WTC11 (cell line): ENCODE data around the gene URI1. TPM values are rescaled to one million over a fixed set of nuclear protein-coding genes. Genes with fewer than 3 reads are reported as not detected.

ENCODE experiments used
- ATAC-seq: fragments of 200-7000 bp; cut with Tn5 transposase; 2 replicates; pipeline ENCODE4 v1.10.0; 2021; ENCODE audit warnings: mild to moderate bottlenecking, moderate library complexity
- CTCF ChIA-PET: fragments of 300-600 bp; sonication (Branson Sonifier 250); formaldehyde crosslinking; loops from one replicate; lab custom pipeline; 2021; ENCODE audit warnings: antibody characterized with exemption; lab: Charles Lee
- POLR2A ChIA-PET: fragments of 350-600 bp; sonication (Branson Sonifier 250); formaldehyde crosslinking; loops from one replicate; lab custom pipeline; 2021; ENCODE audit warnings: antibody characterized with exemption; lab: Charles Lee
- DNase-seq: peaks from one replicate; pipeline ENCODE4 v3.0.0; 2021; ENCODE audit warnings: low spot score
- H3K27ac Mint-ChIP-seq: 2 replicates; pipeline ENCODE4 v1.8.0; 2021; ENCODE audit warnings: mixed read lengths
- H3K27me3 Mint-ChIP-seq: 2 replicates; pipeline ENCODE4 v1.8.0; 2021; ENCODE audit warnings: low read depth, mild to moderate bottlenecking, moderate library complexity, mixed read lengths
- H3K36me3 Mint-ChIP-seq: 2 replicates; pipeline ENCODE4 v1.8.0; 2021; ENCODE audit warnings: mixed read lengths
- H3K4me1 Mint-ChIP-seq: 2 replicates; pipeline ENCODE4 v1.8.0; 2022; ENCODE audit warnings: mixed read lengths
- H3K4me3 Mint-ChIP-seq: 2 replicates; pipeline ENCODE4 v1.8.0; 2021; ENCODE audit warnings: mild to moderate bottlenecking, moderate library complexity, mixed read lengths
- H3K9me3 Mint-ChIP-seq: 2 replicates; pipeline ENCODE4 v1.8.0; 2021; ENCODE audit warnings: mixed read lengths
- ATF6 ChIP-seq: sonication (generic); formaldehyde crosslinking; IDR thresholded peaks from 2 replicates; pipeline ENCODE4 v1.8.1; 2023; ENCODE audit warnings: mild to moderate bottlenecking, missing genetic modification reagents
- CBFB ChIP-seq: sonication (generic); formaldehyde crosslinking; IDR thresholded peaks from 2 replicates; pipeline ENCODE4 v1.8.1; 2022; ENCODE audit warnings: mild to moderate bottlenecking, low read depth, missing genetic modification reagents
- CREB1 ChIP-seq: sonication (generic); formaldehyde crosslinking; IDR thresholded peaks from 2 replicates; pipeline ENCODE4 v1.8.0; 2023; ENCODE audit warnings: mild to moderate bottlenecking, missing genetic modification reagents
- ERG ChIP-seq: fragments of 250-450 bp; sonication (Bioruptor Pico); IDR thresholded peaks from 2 replicates; pipeline ENCODE4 v1.8.0; 2021; ENCODE audit warnings: mild to moderate bottlenecking
- HMGA2 ChIP-seq: fragments of 250-450 bp; sonication (Bioruptor Pico); IDR thresholded peaks from 2 replicates; pipeline ENCODE4 v1.4.0; 2021; ENCODE audit warnings: mild to moderate bottlenecking, moderate library complexity
- JAZF1 ChIP-seq: fragments of 250-450 bp; sonication (Bioruptor Pico); IDR thresholded peaks from 2 replicates; pipeline ENCODE4 v1.9.0; 2021; ENCODE audit warnings: moderate library complexity, mild to moderate bottlenecking, inconsistent platforms
- NR1H2 ChIP-seq: sonication (generic); formaldehyde crosslinking; IDR thresholded peaks from 2 replicates; pipeline ENCODE4 v1.9.0; 2021; ENCODE audit warnings: mild to moderate bottlenecking, moderate library complexity, missing genetic modification reagents
- NR2C2 ChIP-seq: sonication (generic); formaldehyde crosslinking; IDR thresholded peaks from 2 replicates; pipeline ENCODE4 v1.8.0; 2022; ENCODE audit warnings: mild to moderate bottlenecking, missing genetic modification reagents
- OVOL2 ChIP-seq: fragments of 250-450 bp; sonication (Bioruptor Pico); IDR thresholded peaks from 2 replicates; pipeline ENCODE4 v1.9.0; 2021; ENCODE audit warnings: mild to moderate bottlenecking, borderline replicate concordance
- SMAD4 ChIP-seq: sonication (generic); formaldehyde crosslinking; IDR thresholded peaks from 2 replicates; pipeline ENCODE4 v1.8.0; 2022; ENCODE audit warnings: mild to moderate bottlenecking, missing genetic modification reagents
- SP1 ChIP-seq: sonication (generic); formaldehyde crosslinking; conservative IDR thresholded peaks from 2 replicates; pipeline ENCODE4 v1.8.1; 2022; ENCODE audit warnings: missing genetic modification reagents
- ZNF138 ChIP-seq: sonication (generic); formaldehyde crosslinking; conservative IDR thresholded peaks from 2 replicates; pipeline ENCODE4 v1.8.1; 2022; ENCODE audit warnings: mild to moderate bottlenecking, moderate library complexity, missing genetic modification reagents
- ZNF281 ChIP-seq: sonication (generic); formaldehyde crosslinking; IDR thresholded peaks from 2 replicates; pipeline ENCODE4 v1.8.0; 2023; ENCODE audit warnings: mild to moderate bottlenecking, missing genetic modification reagents
- ZNF396 ChIP-seq: fragments of 250-450 bp; sonication (Bioruptor Pico); IDR thresholded peaks from 2 replicates; pipeline ENCODE4 v1.8.0; 2021; ENCODE audit warnings: mild to moderate bottlenecking, moderate library complexity, borderline replicate concordance
- ZNF423 ChIP-seq: fragments of 250-450 bp; sonication (Bioruptor Pico); IDR thresholded peaks from 2 replicates; pipeline ENCODE4 v2.1.2; 2022; ENCODE audit warnings: mild to moderate bottlenecking, moderate library complexity
- ZNF512 ChIP-seq: sonication (generic); formaldehyde crosslinking; IDR thresholded peaks from 2 replicates; pipeline ENCODE4 v1.8.1; 2022; ENCODE audit warnings: missing genetic modification reagents, borderline replicate concordance
- total RNA-seq: library from RNA; stranded (reverse); gene quantifications from 3 replicates; pipeline ENCODE4 v1.2.3, GENCODE V29; 2021
- TF ChIP-seq, protein P1 (sequence below): sonication (generic); formaldehyde crosslinking; IDR thresholded peaks from 2 replicates; pipeline ENCODE4 v1.8.0; 2022; ENCODE audit warnings: mild to moderate bottlenecking, missing genetic modification reagents
- TF ChIP-seq, protein P2 (sequence below): sonication (generic); formaldehyde crosslinking; IDR thresholded peaks from 2 replicates; pipeline ENCODE4 v1.8.1; 2023; ENCODE audit warnings: mild to moderate bottlenecking, missing genetic modification reagents, moderate library complexity
- TF ChIP-seq, protein P3 (sequence below): sonication (generic); formaldehyde crosslinking; IDR thresholded peaks from 2 replicates; pipeline ENCODE4 v1.8.1; 2022; ENCODE audit warnings: low read depth, missing genetic modification reagents, borderline replicate concordance

Gene URI1
- total RNA-seq, 1 experiment from 2014 or later, result 57.1 TPM

GRCh38 chr19:30003866-30004265 lies 61.8 kb downstream of the URI1 start:
- H3K27ac Mint-ChIP-seq, result no peak overlapping the region
- ChIA-PET POLR2A (no interaction called here), CTCF (interaction anchor here (3.3 kb wide), 1 partner anchor 15 kb away, joined by 10 read pairs; no protein-coding TSS in a partner anchor)
- H3K4me3 Mint-ChIP-seq, result no peak overlapping the region
- ATAC-seq (no peak), DNase-seq (no peak)
- peaks cover 5% of the 10 kb centered on the region; the same call in 1 of the 2 replicates for H3K9me3 Mint-ChIP-seq
- H3K27me3 Mint-ChIP-seq, result no peaks in the 10 kb centered on the region
- TF ChIP-seq ZNF281 (no peak), ZNF138 (CRISPR knock-in tag) (no peak)
- TF ChIP-seq, all 79 proteins: peak for 0
- Mint-ChIP-seq H3K36me3 (peaks cover 11% of the 10 kb centered on the region), H3K4me1 (peaks cover 23% of the 10 kb centered on the region)

DNA sequence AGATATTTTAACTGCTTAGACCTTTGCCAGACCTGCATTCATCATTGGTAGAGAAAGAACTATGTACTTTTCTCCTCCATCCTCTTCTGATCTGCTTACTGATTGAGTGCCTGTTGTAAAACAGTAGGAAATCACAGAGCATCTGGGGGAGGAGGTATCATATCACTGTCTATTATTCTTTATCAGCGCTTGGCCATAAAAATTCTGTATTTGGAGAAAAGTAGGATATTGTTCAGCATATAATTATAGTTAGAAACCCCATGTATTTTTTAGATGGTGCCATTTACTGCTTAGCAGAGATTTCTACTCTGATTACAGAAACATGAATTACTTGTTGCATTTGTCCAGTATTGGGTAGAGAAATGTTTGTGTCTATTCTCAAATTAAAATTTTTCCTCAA lies 62.4 kb downstream of the URI1 start:
- ChIA-PET CTCF (interaction anchor here (3.3 kb wide), 1 partner anchor 16 kb away, joined by 10 read pairs; no protein-coding TSS in a partner anchor), POLR2A (no interaction called here)
- Mint-ChIP-seq H3K4me1 (peaks cover 20% of the 10 kb centered on the region), H3K27ac (no peak overlapping the region), H3K27me3 (no peaks in the 10 kb centered on the region), H3K4me3 (no peak overlapping the region), H3K9me3 (peaks cover 5% of the 10 kb centered on the region; the same call in 1 of the 2 replicates), H3K36me3 (peaks cover 16% of the 10 kb centered on the region)
- no peak for TF ChIP-seq HMGA2
- TF ChIP-seq, protein P1, sequence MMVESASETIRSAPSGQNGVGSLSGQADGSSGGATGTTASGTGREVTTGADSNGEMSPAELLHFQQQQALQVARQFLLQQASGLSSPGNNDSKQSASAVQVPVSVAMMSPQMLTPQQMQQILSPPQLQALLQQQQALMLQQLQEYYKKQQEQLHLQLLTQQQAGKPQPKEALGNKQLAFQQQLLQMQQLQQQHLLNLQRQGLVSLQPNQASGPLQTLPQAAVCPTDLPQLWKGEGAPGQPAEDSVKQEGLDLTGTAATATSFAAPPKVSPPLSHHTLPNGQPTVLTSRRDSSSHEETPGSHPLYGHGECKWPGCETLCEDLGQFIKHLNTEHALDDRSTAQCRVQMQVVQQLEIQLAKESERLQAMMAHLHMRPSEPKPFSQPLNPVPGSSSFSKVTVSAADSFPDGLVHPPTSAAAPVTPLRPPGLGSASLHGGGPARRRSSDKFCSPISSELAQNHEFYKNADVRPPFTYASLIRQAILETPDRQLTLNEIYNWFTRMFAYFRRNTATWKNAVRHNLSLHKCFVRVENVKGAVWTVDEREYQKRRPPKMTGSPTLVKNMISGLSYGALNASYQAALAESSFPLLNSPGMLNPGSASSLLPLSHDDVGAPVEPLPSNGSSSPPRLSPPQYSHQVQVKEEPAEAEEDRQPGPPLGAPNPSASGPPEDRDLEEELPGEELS (CRISPR knock-in tag), result no peak
- TF ChIP-seq ERG, result no peak
- no peak for TF ChIP-seq NR1H2 (CRISPR knock-in tag)
- no peak for TF ChIP-seq SMAD4 (CRISPR knock-in tag)
- TF ChIP-seq, protein P2, sequence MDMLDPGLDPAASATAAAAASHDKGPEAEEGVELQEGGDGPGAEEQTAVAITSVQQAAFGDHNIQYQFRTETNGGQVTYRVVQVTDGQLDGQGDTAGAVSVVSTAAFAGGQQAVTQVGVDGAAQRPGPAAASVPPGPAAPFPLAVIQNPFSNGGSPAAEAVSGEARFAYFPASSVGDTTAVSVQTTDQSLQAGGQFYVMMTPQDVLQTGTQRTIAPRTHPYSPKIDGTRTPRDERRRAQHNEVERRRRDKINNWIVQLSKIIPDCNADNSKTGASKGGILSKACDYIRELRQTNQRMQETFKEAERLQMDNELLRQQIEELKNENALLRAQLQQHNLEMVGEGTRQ (CRISPR knock-in tag), result no peak
- TF ChIP-seq JAZF1, result no peak
- no peak for TF ChIP-seq CBFB (CRISPR knock-in tag)
- TF ChIP-seq ATF6, result no peak
- no peak for TF ChIP-seq ZNF396
- TF ChIP-seq ZNF281, result no peak
- no peak for TF ChIP-seq SP1 (CRISPR knock-in tag)
- TF ChIP-seq ZNF423 (CRISPR knock-in tag), result no peak
- no peak for TF ChIP-seq CREB1
- no peak for TF ChIP-seq OVOL2 (CRISPR knock-in tag)
- TF ChIP-seq, protein P3, sequence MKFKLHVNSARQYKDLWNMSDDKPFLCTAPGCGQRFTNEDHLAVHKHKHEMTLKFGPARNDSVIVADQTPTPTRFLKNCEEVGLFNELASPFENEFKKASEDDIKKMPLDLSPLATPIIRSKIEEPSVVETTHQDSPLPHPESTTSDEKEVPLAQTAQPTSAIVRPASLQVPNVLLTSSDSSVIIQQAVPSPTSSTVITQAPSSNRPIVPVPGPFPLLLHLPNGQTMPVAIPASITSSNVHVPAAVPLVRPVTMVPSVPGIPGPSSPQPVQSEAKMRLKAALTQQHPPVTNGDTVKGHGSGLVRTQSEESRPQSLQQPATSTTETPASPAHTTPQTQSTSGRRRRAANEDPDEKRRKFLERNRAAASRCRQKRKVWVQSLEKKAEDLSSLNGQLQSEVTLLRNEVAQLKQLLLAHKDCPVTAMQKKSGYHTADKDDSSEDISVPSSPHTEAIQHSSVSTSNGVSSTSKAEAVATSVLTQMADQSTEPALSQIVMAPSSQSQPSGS (CRISPR knock-in tag), result no peak
- TF ChIP-seq ZNF512 (CRISPR knock-in tag), result no peak
- TF ChIP-seq NR2C2 (CRISPR knock-in tag), result no peak
- ATAC-seq (no peak), DNase-seq (no peak)
